ENCODE measurements around the gene BOC. TPM values are rescaled to one million over a fixed set of nuclear protein-coding genes. Genes with fewer than 3 reads are reported as not detected.

Gene BOC
- total RNA-seq, 1 donor: 22.8 TPM

DNA sequence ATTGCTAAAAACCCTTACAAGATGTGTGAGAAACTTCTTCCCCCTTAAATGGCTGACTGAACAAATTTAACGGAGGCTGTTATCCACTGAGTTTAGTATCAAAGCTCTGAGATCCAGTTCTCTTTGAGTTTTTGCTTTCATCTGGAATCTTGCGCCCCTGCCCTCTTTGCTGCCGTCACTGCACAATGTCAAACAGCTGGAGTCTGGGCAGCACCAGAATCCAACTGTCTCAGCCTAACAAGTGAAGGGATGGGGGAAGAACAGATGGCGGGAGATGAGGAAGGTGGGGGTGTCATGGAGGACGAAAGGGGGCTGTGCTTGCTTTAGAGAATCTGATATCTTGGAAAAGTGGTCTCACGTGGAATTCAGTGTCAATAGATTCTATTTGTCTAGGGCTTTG lies 7.0 kb upstream of the BOC start:
- no peak overlapping the region for H3K4me2 ChIP-seq (ENCODE audit: insufficient read depth, low read length)
- H3K27ac ChIP-seq (ENCODE audit: low read depth, low read length): no peak overlapping the region
- peaks cover 4% of the 10 kb centered on the region for H3K27me3 ChIP-seq (ENCODE audit: insufficient read depth, low read length)
- H3K4me3 ChIP-seq (ENCODE audit: insufficient read depth, low read length): no peak overlapping the region
- TF ChIP-seq, protein P1, sequence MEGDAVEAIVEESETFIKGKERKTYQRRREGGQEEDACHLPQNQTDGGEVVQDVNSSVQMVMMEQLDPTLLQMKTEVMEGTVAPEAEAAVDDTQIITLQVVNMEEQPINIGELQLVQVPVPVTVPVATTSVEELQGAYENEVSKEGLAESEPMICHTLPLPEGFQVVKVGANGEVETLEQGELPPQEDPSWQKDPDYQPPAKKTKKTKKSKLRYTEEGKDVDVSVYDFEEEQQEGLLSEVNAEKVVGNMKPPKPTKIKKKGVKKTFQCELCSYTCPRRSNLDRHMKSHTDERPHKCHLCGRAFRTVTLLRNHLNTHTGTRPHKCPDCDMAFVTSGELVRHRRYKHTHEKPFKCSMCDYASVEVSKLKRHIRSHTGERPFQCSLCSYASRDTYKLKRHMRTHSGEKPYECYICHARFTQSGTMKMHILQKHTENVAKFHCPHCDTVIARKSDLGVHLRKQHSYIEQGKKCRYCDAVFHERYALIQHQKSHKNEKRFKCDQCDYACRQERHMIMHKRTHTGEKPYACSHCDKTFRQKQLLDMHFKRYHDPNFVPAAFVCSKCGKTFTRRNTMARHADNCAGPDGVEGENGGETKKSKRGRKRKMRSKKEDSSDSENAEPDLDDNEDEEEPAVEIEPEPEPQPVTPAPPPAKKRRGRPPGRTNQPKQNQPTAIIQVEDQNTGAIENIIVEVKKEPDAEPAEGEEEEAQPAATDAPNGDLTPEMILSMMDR (IDR thresholded peaks at IDR 0.05; ENCODE audit: extremely low read depth, low read depth, low read length): no peak
- H3K4me1 ChIP-seq (ENCODE audit: insufficient read depth, low read length): no peaks in the 10 kb centered on the region
- DNase-seq (ENCODE audit: insufficient read length, low spot score, missing footprints): no peak
- no peak overlapping the region for H2AFZ ChIP-seq (ENCODE audit: low read length)
- no peaks in the 10 kb centered on the region for H4K20me1 ChIP-seq (ENCODE audit: insufficient read depth, low read length)
- H3K79me2 ChIP-seq (ENCODE audit: insufficient read depth, low read length): no peaks in the 10 kb centered on the region
- H3K9me3 ChIP-seq (ENCODE audit: low read depth, low read length): no peaks in the 10 kb centered on the region
- no peaks in the 10 kb centered on the region for H3K36me3 ChIP-seq (ENCODE audit: insufficient read depth, low read length)

DNA sequence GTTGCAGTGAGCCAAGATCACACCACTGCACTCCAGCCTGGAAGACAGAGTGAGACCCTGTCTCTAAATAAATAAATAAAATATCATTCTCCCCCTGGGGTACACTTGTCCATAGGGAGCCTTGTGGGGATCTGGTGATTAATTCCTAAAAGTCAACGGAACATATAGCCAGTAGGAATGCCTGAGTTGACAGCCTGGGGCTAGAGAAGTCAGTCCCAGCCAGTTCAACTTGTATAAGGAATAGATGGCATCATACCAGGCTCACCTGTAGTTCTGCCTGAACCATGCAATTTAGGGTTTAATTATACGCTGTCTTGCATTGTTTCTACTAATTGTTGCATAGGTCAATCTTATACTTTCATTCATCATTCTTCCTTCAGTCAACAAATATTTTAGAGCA lies 5.9 kb upstream of the BOC start:
- Histone ChIP-seq H3K4me1 (ENCODE audit: insufficient read depth, low read length) (peaks cover 3% of the 10 kb centered on the region), H3K27ac (ENCODE audit: low read depth, low read length) (no peak overlapping the region), H3K4me2 (ENCODE audit: insufficient read depth, low read length) (no peak overlapping the region), H3K9me3 (ENCODE audit: low read depth, low read length) (no peaks in the 10 kb centered on the region), H2AFZ (ENCODE audit: low read length) (no peak overlapping the region), H3K4me3 (ENCODE audit: insufficient read depth, low read length) (no peak overlapping the region), H3K27me3 (ENCODE audit: insufficient read depth, low read length) (peaks cover 4% of the 10 kb centered on the region), H3K79me2 (ENCODE audit: insufficient read depth, low read length) (no peaks in the 10 kb centered on the region), H4K20me1 (ENCODE audit: insufficient read depth, low read length) (no peaks in the 10 kb centered on the region), H3K36me3 (ENCODE audit: insufficient read depth, low read length) (no peaks in the 10 kb centered on the region)
- DNase-seq (ENCODE audit: insufficient read length, low spot score, missing footprints): peak; percentile 70
- TF ChIP-seq, protein P1 (IDR thresholded peaks at IDR 0.05; ENCODE audit: extremely low read depth, low read depth, low read length): no peak

DNA sequence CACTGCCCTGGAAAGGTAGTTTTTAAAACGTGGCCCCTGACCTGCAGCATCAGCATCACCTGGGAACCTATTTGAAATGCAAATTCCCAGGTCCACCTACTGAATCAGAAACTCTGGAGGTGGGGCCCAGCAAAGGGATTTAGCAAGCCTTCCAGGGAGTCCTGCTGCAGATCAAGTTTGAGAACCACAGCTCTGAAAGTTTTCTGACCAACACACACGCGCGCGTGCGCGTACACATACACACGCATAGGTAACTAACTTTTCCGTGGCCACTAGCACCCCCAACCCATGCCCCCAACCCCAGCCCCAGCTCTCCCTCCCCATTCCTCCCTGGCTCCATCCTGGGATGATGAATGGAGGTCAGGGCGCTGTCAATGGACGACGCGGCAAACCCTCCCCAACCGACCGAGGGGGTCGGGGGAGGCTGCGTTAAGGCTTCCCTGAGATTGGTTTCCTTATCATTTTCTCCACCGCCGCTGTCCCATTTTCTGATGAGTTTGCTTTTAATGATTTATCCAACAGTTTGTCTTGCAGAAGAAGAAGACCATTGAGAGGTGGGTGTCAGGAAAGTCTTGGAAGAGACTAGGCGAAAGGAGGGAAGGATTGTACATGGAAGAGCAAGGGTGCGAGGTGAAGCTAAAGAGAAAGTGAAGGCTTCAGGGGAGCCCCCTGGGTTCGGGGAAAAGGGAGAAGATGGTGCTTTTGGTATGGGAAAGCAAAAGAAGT lies 590 bp upstream of the BOC start:
- Histone ChIP-seq H3K79me2 (ENCODE audit: insufficient read depth, low read length) (peaks cover 14% of the 10 kb centered on the region), H3K4me2 (ENCODE audit: insufficient read depth, low read length) (peak overlapping the region; percentile 95), H3K27me3 (ENCODE audit: insufficient read depth, low read length) (no peaks in the 10 kb centered on the region), H3K4me1 (ENCODE audit: insufficient read depth, low read length) (peaks cover 23% of the 10 kb centered on the region), H3K27ac (ENCODE audit: low read depth, low read length) (peak overlapping the region; percentile 56), H3K4me3 (ENCODE audit: insufficient read depth, low read length) (peak overlapping the region; percentile 89), H2AFZ (ENCODE audit: low read length) (peak overlapping the region; percentile 84), H3K9me3 (ENCODE audit: low read depth, low read length) (no peaks in the 10 kb centered on the region), H4K20me1 (ENCODE audit: insufficient read depth, low read length) (no peaks in the 10 kb centered on the region), H3K36me3 (ENCODE audit: insufficient read depth, low read length) (no peaks in the 10 kb centered on the region)
- peak; percentile 79 for DNase-seq (ENCODE audit: insufficient read length, low spot score, missing footprints)
- TF ChIP-seq, protein P1 (IDR thresholded peaks at IDR 0.05; ENCODE audit: extremely low read depth, low read depth, low read length): no peak

DNA sequence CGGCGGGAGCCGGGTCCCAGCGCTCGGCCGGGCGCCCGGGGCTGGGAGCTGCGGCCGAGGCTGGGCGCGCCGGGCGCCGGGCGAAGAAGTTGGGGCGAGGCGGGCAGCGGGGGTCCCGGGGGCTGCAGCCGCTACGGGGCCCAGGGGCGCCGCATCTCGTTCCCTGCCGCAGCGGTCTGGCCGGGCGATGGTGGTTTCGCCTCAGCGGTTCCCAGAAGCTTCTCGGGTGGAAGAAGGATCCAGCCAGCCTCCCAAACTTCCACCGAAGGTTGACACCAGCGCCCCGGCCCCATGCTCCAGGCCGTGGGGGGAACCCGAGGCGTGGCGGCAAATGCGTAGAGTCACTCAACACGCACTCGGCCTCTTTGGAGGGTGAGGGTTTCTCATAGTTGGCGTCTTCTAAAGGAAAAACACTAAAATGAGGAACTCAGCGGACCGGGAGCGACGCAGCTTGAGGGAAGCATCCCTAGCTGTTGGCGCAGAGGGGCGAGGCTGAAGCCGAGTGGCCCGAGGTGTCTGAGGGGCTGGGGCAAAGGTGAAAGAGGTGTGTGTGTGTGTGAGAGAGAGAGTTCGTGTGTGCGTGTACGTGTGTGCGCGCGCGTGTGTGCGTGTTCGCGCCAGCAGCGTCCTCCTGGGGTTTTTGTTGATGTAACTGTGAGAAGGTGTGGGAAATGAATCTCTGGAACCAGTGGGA lies 940 bp downstream of the BOC start:
- peak overlapping the region; percentile 98 for H2AFZ ChIP-seq (ENCODE audit: low read length)
- H3K9me3 ChIP-seq (ENCODE audit: low read depth, low read length): no peaks in the 10 kb centered on the region
- H3K36me3 ChIP-seq (ENCODE audit: insufficient read depth, low read length): no peaks in the 10 kb centered on the region
- DNase-seq (ENCODE audit: insufficient read length, low spot score, missing footprints): peak; percentile 92
- no peaks in the 10 kb centered on the region for H4K20me1 ChIP-seq (ENCODE audit: insufficient read depth, low read length)
- peaks cover 14% of the 10 kb centered on the region for H3K79me2 ChIP-seq (ENCODE audit: insufficient read depth, low read length)
- peaks cover 23% of the 10 kb centered on the region for H3K4me1 ChIP-seq (ENCODE audit: insufficient read depth, low read length)
- H3K4me3 ChIP-seq (ENCODE audit: insufficient read depth, low read length): peak overlapping the region; percentile 89
- peak overlapping the region; percentile 95 for H3K4me2 ChIP-seq (ENCODE audit: insufficient read depth, low read length)
- H3K27ac ChIP-seq (ENCODE audit: low read depth, low read length): peak overlapping the region; percentile 74
- no peaks in the 10 kb centered on the region for H3K27me3 ChIP-seq (ENCODE audit: insufficient read depth, low read length)
- TF ChIP-seq, protein P1 (IDR thresholded peaks at IDR 0.05; ENCODE audit: extremely low read depth, low read depth, low read length): no peak

Measured in osteoblast (primary cell).